HG03442 (cell line): Measurements from ENCODE around the gene SEZ6.

Source experiments
- ATAC-seq: cut with Tn5 transposase; IDR thresholded peaks from one replicate; pipeline ENCODE4 v1.9.1; 2021; ENCODE audit warnings: mild to moderate bottlenecking, moderate library complexity; ENCODE audit not compliant: unreplicated experiment

SEZ6 gene

DNA sequence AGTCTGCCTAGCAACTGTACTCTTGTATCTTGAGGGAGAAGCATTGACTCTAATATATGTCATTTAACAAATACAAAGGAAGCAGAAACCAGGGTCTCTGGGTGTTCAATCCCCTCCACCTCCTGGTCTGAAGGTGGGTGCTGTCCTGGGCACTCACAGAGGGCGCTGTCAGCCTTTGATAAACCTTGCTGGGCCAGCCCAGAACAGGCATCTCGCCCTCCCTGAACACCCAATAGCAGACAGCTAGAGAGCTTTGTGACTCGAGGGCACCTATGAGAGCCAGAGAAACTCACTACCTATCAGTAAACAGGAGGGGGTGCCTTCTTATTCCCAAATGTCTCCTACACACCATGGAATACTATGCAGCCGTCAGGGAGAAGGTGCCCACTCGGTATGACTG is 30.8 kb upstream of the SEZ6 start:
- no peak for ATAC-seq

DNA sequence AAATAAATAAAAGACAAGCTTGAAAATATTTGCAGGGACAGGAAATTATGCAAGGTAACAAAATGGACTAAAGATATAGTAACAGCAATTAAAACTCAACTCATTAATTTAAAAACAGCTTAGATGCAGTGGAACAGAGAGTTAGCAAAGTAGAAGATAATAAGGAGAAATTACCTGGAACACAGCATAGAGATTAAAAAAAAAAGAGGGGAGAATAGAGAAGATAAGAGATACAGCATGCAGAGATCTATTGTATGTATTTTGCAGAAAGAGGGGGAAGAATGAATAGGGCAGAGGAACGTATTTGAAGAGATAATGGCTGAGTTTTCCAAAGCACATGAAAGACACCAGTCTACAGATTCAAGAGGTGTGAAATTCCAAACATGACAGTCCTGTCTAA is 28.7 kb upstream of the SEZ6 start:
- no peak for ATAC-seq

DNA sequence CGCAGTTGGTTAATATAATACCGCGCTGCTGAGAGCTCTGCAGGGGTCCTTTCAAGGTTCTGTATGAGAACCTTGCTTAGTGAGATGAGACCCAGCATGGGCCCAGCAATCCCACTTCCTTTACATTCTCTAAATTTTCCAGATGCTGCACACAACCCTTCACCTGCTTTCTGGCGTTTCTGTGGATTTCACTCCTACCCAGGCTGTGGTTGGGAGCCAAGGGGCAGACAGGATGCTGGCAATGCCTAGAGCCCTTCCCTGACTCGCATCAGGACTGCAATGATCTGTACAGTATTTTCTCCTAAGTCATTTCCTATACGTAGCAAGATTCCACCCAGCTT is 27.0 kb upstream of the SEZ6 start:
- ATAC-seq = no peak

DNA sequence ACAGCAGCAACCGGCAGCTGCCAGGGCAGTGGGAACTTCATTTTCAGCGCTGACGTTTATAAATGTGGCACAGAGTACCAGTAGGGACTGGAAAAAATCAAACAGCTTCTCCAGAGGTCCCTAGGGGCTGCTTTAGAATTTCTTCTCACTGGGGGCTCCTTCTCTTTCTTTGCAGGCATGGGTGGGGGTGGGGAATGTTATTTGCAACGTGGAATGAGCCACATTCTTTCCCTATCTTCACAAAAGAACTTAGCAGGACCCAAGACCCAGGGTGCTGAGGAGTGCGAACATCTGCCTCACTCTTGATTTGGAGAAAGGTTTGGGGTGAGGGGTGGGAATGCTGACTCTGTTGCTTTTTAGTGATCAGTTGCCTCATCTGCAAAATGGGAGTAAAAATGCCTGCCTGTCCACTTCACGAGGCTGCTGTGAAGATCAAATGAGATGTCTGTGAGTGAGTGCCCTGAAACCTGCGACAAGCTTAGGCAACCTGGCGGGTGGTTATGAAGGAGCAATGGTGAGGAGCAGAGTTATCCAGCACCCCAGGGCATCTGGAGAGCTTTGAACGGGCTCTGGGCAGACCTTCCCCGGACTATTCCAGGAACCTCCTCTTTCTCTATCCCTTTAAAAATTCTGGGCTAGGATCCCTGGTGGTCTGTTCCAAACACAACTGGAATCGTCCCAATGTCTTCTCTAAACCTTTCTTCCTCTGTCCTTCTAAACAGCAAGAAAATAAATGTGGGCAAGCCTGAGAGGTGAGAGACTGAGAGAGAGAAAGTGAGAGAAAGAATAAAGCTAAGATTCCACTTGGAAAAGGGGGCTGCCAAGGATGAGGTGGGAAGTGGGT is 26.4 kb upstream of the SEZ6 start:
- ATAC-seq = no peak

DNA sequence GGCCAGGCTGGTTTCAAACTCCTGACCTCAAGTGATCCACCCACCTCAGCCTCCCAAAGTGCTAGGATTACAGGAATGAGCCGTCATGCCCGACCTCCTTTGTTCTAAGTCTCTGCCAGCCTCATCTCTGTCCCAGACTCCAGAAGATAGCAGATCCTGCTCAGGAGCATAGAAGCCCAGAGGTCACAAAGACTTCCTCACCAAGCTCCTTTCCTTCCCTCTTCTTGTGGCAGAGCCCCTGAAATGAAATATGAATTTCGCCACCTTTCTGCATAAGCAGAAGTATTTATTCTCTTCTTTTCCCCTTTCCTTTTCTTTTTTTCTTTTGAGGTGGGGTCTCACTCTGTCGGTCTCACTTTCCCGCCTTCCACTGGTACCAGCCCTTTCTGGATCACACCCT is 25.7 kb upstream of the SEZ6 start:
- ATAC-seq = no peak

DNA sequence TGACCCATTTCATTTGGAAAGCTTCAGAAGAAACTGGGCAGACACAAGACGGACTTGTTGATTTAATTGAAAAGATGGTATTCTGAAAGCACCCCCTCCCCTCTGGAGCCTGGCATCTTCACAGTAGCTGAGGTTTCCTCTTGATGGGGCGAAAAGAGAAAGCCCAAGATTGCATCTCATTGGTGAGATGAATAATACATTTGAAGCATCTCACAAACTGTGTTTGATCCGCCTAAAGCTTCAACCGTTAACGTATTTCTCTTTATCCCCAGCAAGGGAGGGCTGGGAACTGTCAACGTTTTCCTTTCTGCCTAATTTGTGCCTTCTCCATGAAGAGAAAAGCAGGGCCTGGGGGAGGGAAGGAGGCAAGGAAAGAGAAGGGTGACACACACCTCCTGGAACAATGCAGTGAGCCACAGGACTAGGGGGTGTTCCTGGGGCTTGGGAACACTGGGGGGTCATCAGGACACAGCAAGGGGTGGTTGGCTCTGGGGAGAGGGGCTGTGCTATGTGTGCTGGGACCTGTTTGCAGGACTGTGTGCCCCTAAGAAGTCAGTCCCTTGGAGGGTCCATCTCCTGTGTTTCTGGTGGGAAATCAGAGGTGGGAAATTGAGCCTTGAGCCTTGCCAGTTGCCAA is 18.6 kb upstream of the SEZ6 start:
- ATAC-seq = no peak

DNA sequence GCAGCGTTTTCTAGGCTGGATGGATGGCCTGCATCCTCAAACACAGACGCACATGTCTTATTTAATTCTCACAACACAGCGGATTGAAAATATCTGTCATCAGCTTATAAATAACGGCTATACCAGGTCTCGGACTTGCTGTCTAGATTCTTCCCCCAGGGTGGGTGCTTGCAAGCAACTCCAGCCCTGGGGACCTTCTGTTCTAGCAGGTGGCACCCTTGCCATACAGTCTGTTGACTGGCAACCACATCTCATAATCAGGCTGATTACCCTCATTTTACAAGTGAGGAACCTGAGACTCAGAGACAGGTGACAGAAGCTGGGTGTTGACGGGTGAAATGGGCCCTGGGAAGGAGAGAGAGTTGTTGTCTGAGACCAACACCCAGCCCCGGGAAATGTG is 16.2 kb upstream of the SEZ6 start:
- ATAC-seq = no peak

DNA sequence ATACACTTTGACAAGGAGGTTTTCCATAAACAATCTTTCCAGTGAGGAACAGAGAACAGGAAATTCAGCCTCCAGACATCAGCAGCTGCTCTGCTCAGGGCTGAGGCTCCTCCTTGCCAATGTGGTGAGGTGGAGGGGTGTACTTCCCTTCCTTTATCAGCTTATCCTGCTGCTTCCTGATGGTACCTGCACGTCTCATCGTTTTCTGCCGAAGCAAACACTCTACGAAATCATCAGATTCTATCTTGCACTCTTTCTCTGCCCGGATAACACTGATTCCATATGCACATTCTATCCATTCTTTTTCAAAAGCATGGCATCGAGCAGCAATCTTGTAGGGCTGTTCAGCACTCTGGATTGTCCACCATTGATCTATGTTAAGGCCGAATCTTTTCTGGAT is 15.4 kb upstream of the SEZ6 start:
- ATAC-seq = no peak

DNA sequence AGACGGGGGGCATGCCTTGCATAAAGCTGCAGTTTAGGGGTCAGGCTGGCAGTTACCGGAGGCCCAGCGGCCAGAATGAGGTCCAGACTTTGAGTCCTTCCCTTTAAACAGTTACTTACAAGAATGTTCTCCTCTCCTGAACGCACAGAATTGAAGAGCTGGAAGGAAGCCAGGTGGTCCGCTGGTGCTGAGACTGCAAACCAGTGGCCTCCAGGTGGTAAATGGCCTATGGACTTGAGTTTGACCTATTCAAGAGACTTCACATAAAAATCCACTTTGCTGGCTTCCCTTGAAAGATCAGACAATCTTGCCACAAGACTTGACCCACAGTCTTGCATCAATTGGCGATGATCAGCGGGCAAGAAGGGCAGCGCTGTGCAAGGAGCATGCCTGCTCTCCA is 14.7 kb upstream of the SEZ6 start:
- no peak for ATAC-seq

DNA sequence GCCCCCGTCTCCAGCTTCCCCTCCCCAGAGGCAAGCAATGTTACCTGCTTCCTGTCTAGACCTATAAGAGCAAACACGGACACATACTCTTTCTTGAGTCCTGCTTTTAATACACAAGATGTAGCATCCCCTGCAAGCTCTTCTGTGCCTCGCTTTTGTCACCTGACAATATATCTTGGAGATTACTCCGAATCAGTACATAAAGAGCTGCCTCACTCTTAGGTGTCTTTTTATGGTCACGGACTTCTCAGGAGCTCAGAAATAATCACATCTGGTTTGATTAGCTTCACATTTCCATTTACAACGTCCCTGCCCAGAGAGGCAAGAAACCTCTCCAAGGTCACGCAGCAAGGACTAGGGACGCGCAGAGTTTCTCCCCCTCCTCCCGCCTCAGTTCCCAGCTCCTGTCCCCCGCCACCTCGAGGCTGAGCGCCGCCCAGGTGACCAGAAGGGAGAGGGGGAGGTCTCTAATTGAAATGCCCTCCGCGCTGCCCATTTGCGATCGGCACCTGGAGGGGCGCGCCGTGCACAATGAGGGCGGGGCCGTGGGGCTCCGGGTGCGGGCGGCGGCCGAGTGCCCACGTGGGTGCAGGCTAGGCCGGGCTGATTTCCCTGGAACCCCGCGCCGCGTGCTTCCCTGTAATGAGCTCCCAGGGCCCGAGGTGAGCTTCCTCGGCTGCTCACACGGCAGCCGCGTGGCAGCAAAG is 13.8 kb upstream of the SEZ6 start:
- ATAC-seq = no peak

DNA sequence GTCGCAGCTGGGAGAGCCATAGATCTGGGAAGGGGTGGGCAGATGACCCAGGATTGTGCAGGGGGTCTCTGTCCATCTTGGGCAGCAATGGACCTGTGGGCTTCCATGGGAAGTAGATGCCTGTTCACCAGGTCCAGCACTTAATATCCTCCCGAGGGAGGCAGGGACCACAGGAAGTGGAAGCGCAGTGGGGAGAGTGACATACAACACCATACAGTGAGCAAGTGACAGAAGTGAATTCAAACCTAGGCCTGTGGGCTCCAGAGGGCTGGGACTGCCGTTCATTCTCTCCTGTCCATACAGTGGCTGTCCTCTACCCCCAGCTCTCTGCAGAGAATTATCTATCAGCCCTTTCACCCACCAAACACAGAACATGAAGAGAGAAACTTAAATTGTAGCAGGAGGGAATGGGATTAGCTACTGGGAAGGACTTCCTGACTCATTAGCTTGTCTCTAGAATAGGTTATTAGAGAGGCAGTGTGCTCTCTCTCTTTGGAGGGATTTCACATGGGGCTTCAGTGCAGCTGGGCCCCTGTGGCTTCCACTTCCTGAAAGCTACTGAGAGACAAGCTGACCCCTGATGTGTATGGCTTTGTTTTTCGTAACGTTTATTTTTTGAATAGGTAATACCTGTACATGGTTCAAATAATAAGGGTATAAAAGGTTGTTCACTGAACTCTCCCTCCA is 13.1 kb upstream of the SEZ6 start:
- ATAC-seq = no peak

DNA sequence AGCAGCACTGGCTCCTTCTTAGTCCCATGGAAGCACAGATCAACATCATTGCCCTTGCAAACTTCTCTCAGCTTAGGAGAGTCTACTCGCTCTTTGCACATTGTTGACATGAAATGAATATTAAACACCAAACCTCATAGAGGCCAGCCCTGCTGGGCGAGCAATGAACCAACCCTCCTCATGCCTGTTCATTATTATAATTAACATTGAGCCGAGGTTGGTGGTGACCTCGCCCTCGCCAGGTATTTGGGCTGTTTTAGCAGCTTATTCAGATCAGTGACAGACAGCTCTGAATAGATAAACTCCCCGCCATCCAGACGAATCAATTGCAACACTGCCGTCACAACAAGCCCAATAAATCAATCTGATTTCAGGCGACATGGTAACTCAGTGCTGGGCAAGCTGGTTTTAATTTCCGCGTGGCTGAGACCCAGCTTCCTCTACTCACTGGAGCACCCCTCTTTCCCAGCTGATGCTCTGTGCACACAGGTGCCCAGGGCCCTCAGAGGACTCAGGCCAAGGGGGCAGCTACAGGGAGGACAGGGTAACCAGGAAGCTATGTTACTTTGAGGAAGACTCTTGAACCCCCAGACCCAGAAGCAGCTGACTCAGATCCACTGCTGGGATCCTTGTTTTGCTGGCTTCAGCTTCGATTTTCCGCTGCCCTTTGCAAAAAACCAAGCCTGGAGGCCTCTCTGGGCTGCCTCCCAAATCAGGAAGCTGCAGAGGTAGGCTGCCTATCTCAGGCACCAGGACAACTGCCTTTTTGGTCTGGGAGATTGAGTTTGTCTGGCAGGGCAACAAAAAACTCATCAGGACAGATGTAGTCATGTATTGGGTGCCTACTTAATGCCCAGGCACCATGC is 10.7 kb upstream of the SEZ6 start:
- no peak for ATAC-seq

DNA sequence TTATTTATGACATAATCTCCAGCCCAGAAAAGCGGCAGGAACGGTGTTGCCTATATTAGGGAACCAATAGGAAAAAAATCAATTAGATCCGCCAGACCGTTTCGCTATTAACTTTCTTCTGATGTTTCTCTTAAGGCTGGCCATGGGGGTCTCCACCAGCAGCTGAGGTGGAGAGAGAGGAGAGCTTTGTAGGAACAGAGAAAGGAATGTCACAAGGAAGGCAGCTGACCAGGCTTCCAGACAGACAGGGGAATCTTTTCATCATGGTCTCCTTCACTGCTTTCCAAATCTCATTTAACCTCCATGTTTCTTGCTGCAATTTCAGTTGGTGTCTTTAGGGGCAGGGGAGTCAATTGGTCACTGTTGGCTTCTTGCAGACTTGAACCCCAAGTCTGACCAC is 8.9 kb upstream of the SEZ6 start:
- no peak for ATAC-seq

DNA sequence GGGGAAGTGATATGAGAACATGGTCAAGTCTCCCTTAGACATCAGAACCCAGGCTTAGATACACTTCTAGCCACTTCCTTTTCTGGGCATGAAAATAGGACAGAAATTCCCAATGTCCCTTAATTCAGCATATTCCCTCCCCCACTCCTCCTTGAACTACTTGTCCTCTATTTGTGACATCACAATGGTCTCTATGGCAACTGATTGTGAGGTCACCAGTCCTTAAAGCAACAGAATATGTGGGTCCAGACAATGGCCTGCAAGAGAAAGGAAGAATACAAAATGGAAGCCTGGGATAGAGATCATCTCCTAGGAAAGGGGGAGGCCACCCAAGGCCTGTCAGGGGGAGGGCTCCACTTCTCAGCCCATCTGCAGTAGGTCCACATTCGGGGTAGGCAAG is 6.7 kb upstream of the SEZ6 start:
- ATAC-seq = no peak

DNA sequence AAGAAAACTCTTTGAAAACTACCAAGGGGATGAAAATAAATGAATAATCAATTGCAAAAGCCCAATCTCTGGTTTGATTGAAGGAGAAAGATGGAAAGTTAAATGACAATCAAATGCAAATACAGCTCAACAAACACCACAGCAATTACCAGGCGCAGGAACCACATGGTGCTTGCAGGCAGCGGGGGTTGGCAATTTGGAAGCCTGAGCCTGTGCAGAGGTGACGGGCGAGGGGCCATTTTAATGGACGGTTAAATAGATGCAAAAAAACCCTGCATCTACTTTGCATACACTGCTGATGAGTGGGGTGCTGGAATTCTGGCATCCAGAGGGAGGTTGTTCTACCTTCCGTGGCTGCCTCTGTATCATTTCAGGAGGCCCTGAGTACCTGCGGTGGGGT is 4.8 kb upstream of the SEZ6 start:
- no peak for ATAC-seq

DNA sequence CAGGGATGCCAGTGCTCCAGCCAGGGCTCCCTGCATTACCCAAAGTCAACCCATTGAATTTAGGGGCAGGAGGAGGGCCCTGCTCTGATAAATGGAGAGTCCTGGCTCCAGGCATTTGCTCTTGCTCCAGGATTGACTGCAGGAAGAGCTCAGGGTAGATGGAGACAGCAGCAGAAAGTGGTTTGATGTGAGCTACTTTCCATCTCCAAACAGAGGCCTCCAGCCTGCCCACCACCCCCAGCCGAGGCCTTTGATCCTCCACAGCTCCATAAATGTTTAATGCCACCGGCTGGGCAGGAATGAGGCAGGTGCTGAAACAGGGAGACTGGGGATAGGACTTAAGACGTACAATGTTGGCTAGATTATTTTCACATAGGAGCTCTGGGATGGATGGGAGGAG is 4.3 kb upstream of the SEZ6 start:
- no peak for ATAC-seq

DNA sequence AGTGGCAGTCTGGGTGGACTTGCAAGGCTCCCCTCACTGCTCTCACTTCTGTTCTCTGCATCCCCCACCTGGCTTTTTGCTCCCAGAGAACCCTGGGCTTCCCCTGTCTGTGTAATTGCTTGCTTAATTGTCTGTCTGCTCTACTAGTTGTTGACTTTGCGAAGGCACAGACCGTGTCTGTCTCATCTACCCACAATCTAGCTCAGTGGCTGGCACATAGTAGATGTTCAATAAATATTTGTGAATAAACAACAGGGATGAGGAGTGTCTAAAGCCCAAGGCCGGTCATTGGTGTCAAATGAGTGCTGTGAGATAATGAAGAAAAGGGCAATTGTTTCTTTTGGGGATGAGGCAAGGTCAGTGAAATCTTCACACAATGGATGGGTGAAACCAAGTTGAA is 2.8 kb upstream of the SEZ6 start:
- no peak for ATAC-seq

DNA sequence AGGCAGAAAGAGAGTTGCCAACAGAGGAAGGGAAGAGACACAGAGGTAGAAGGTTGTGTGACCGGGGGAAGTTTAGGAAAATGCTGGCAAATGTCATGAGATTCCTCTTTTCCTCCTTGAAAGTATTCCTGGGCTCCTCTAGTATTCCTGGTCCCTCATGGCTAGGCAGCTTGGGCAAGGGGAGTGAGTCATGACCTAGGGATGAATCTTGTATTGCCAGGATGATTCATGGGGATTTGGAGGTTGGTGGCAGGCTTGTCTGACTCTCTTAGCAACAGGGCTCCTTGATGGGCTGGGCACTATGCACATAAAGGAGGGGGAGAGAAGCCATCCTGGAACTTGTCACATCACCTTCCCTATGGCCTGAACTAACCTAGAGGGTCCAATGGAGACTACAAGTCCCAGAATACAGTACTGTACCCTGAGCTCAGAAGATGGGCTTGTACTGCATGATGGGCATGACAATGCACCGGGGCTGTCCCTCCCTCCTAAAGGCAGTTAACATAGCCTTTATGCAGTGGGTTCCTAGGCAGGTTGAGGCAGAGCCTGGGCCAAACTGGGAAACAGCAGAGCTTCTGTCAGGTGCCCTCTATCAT is 2.1 kb upstream of the SEZ6 start:
- ATAC-seq = no peak

DNA sequence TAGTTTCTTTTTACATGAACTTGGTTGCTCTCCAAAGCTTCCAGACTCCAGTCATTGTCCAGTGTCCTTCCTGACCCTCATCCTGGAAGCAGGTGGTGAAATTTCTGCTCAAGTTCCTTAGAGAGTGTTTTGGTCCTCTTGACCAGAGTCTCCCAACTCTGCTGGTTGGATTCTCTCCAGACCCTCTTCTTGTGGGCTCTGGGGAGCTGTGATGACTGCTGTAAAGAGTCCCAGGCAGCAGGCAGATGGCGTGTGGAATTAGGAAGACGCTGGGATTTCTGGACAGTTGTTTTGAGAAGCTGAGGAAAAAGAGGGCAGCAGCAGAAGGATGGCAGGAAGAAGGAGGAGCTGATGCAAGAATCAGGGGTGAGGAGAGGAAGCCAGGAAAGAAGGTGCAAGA is 1.6 kb upstream of the SEZ6 start:
- ATAC-seq = no peak

DNA sequence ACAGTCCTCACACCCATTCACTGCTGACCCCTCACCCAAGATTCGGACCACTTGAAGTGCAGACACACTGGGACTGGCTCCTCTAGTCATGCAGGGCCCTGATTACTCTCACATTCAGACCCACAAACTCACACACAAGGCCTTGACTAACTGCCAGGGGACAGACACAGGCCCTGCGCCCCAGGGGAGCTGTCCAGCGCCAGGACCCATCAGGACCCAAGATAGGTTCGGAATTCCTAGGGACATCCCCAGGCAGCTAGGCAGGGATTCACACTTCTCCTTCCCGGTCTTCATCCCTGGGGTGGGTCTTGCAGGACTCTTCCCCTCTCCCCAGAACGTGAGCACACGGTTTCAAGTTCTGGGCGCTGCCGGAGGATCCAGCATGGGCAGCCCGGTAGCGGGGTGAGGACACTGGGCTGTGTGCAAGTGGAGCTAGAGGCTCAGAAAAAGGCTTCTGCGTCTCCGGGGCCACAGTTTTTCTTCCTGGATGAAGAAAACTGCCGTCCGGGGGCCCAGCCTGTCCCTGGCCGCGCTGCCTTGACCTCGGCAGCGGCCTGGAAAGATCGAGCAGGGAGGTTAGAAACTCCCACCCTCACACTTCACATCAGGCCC is 1.6 kb downstream of the SEZ6 start:
- ATAC-seq = no peak
